Mesendoderm (in vitro differentiated cells): Measurements from ENCODE around the gene SLFN5.

Experiments used
- DNase-seq: peaks from one replicate; pipeline ENCODE4 v3.0.0; 2013
- H2AK5ac ChIP-seq: 2 replicates; pipeline ENCODE4 v1.6.1; 2013; ENCODE audit warnings: low read length, inconsistent platforms
- H2BK120ac ChIP-seq: 2 replicates; pipeline ENCODE4 v1.6.1; 2013; ENCODE audit warnings: low read depth, mild to moderate bottlenecking, low read length, moderate library complexity, mixed read lengths
- H2BK15ac ChIP-seq: replicated peaks from 2 replicates; pipeline ENCODE4 v1.6.1; 2013; ENCODE audit warnings: low read depth, mild to moderate bottlenecking, moderate library complexity
- H2BK5ac ChIP-seq: 2 replicates; pipeline ENCODE4 v1.6.1; 2013; ENCODE audit warnings: low read length, inconsistent platforms
- H3K18ac ChIP-seq: 2 replicates; pipeline ENCODE4 v1.6.1; 2013; ENCODE audit warnings: mild to moderate bottlenecking, low read length, mixed read lengths
- H3K23ac ChIP-seq: one replicate; pipeline ENCODE4 v1.6.1; 2013; ENCODE audit warnings: low read length
- H3K27ac ChIP-seq: 2 replicates; pipeline ENCODE4 v1.5.1; 2013; ENCODE audit warnings: low read depth, mild to moderate bottlenecking, inconsistent platforms, low read length, moderate library complexity
- H3K27me3 ChIP-seq: 2 replicates; pipeline ENCODE4 v1.6.1; 2013; ENCODE audit warnings: low read length, control low read depth, mild to moderate bottlenecking, inconsistent platforms; ENCODE audit not compliant: insufficient read depth, poor library complexity
- H3K36me3 ChIP-seq: 2 replicates; pipeline ENCODE4 v1.6.1; 2013; ENCODE audit warnings: low read length, inconsistent platforms; ENCODE audit not compliant: control insufficient read depth, insufficient read depth
- H3K4ac ChIP-seq: one replicate; pipeline ENCODE4 v1.6.1; 2013; ENCODE audit warnings: low read depth, mild to moderate bottlenecking, low read length, moderate library complexity
- H3K4me1 ChIP-seq: 2 replicates; pipeline ENCODE4 v1.6.1; 2013; ENCODE audit warnings: low read depth, low read length, inconsistent platforms; ENCODE audit not compliant: control insufficient read depth
- H3K4me2 ChIP-seq: 2 replicates; pipeline ENCODE4 v1.6.1; 2013; ENCODE audit warnings: low read length
- H3K4me3 ChIP-seq: 2 replicates; pipeline ENCODE4 v1.5.1; 2013; ENCODE audit warnings: mild to moderate bottlenecking, low read length
- H3K56ac ChIP-seq: one replicate; pipeline ENCODE4 v1.6.1; 2013; ENCODE audit warnings: low read length
- H3K79me1 ChIP-seq: 2 replicates; pipeline ENCODE4 v1.6.1; 2013; ENCODE audit warnings: low read length, inconsistent platforms
- H3K79me2 ChIP-seq: 2 replicates; pipeline ENCODE4 v1.6.1; 2013; ENCODE audit warnings: mild to moderate bottlenecking, low read length; ENCODE audit not compliant: control insufficient read depth, insufficient read depth
- H3K9ac ChIP-seq: 2 replicates; pipeline ENCODE4 v1.6.1; 2013; ENCODE audit warnings: low read length, inconsistent platforms
- H4K5ac ChIP-seq: one replicate; pipeline ENCODE4 v1.6.1; 2013; ENCODE audit warnings: low read length
- H4K8ac ChIP-seq: one replicate; pipeline ENCODE4 v1.6.1; 2013; ENCODE audit warnings: low read depth, mild to moderate bottlenecking, control low read depth, low read length, moderate library complexity
- WGBS: extraction: QIAGEN DNeasy Blood & Tissue Kit; methylation state at CpG from one replicate; pipeline ENCODE4 v1.1.7; 2013; ENCODE audit warnings: low lambda C conversion rate, missing lambda C conversion rate; ENCODE audit not compliant: insufficient coverage; ENCODE audit errors: extremely low coverage; 5-methylcytosine and 5-hydroxymethylcytosine counted together

SLFN5 gene

GRCh38 chr17:35315283-35315682, 72.4 kb downstream of the SLFN5 start:
- no peak overlapping the region for H3K4ac ChIP-seq
- peaks cover 1% of the 10 kb centered on the region for H3K4me1 ChIP-seq
- no peak for DNase-seq
- H3K4me3 ChIP-seq: no peak overlapping the region
- no peak overlapping the region for H2AK5ac ChIP-seq
- no peaks in the 10 kb centered on the region for H3K27me3 ChIP-seq
- no peak overlapping the region for H2BK15ac ChIP-seq
- H4K8ac ChIP-seq: no peak overlapping the region
- H3K4me2 ChIP-seq: no peak overlapping the region
- no peak overlapping the region for H3K27ac ChIP-seq
- no peak overlapping the region for H3K56ac ChIP-seq
- no peak overlapping the region for H2BK120ac ChIP-seq
- WGBS: no CpG with 5 or more reads among the region's 5 CpGs
- no peak overlapping the region for H3K9ac ChIP-seq
- no peak overlapping the region for H3K23ac ChIP-seq
- no peak overlapping the region for H3K18ac ChIP-seq
- no peak overlapping the region for H4K5ac ChIP-seq
- no peak overlapping the region for H2BK5ac ChIP-seq
- H3K79me2 ChIP-seq: no peaks in the 10 kb centered on the region
- H3K36me3 ChIP-seq: no peaks in the 10 kb centered on the region
- no peaks in the 10 kb centered on the region for H3K79me1 ChIP-seq

GRCh38 chr17:35315971-35316370, 73.1 kb downstream of the SLFN5 start:
- H3K79me2 ChIP-seq: no peaks in the 10 kb centered on the region
- no peak overlapping the region for H2BK120ac ChIP-seq
- H3K27me3 ChIP-seq: no peaks in the 10 kb centered on the region
- H2AK5ac ChIP-seq: no peak overlapping the region
- no peak overlapping the region for H3K4ac ChIP-seq
- peaks cover 1% of the 10 kb centered on the region for H3K4me1 ChIP-seq
- no peak for DNase-seq
- no peak overlapping the region for H2BK15ac ChIP-seq
- no peak overlapping the region for H4K8ac ChIP-seq
- H3K18ac ChIP-seq: no peak overlapping the region
- H3K9ac ChIP-seq: no peak overlapping the region
- H3K36me3 ChIP-seq: no peaks in the 10 kb centered on the region
- H3K23ac ChIP-seq: no peak overlapping the region
- H3K27ac ChIP-seq: no peak overlapping the region
- no peak overlapping the region for H2BK5ac ChIP-seq
- no peaks in the 10 kb centered on the region for H3K79me1 ChIP-seq
- H3K4me2 ChIP-seq: no peak overlapping the region
- H3K4me3 ChIP-seq: no peak overlapping the region
- no peak overlapping the region for H3K56ac ChIP-seq
- no CpG with 5 or more reads among the region's 2 CpGs for WGBS
- no peak overlapping the region for H4K5ac ChIP-seq

GRCh38 chr17:35322749-35323148, 79.9 kb downstream of the SLFN5 start:
- Histone ChIP-seq H2AK5ac (no peak overlapping the region), H3K79me2 (no peaks in the 10 kb centered on the region), H3K56ac (no peak overlapping the region), H3K23ac (no peak overlapping the region), H4K8ac (no peak overlapping the region), H3K79me1 (no peaks in the 10 kb centered on the region), H2BK120ac (no peak overlapping the region), H3K9ac (no peak overlapping the region), H3K4ac (no peak overlapping the region), H3K4me2 (no peak overlapping the region), H3K27ac (no peak overlapping the region), H3K27me3 (no peaks in the 10 kb centered on the region), H3K36me3 (no peaks in the 10 kb centered on the region), H2BK5ac (no peak overlapping the region), H2BK15ac (no peak overlapping the region), H3K4me3 (no peak overlapping the region), H4K5ac (no peak overlapping the region), H3K4me1 (no peaks in the 10 kb centered on the region), H3K18ac (no peak overlapping the region)
- no CpG with 5 or more reads among the region's 1 CpG for WGBS
- DNase-seq: no peak
